Natural killer cell (primary cell): ENCODE data around the gene AJAP1. TPM values are rescaled to one million over a fixed set of nuclear protein-coding genes. Genes with fewer than 3 reads are reported as not detected.

Experiments used
- ATAC-seq, 3 donors: fragments of 150-1000 bp in 2 of 3; fragments of 200-7000 bp in 1 of 3; cut with Tn5 transposase; 1 replicate in 1 of 3; 2 replicates in 2 of 3; pipeline ENCODE4 v1.10.0; 2021; ENCODE audit warnings: mild to moderate bottlenecking in 2 of 3, moderate library complexity in 2 of 3
- DNase-seq, 2 donors: peaks; one replicate each; pipeline versions ENCODE4 v3.0.0 to v3.0.0-alpha.2; 2013 to 2021; ENCODE audit warnings: mixed read lengths in 1 of 2
- H3K27ac ChIP-seq: one replicate; pipeline ENCODE4 v1.5.1; 2013; ENCODE audit warnings: mild to moderate bottlenecking, low read length
- H3K27me3 ChIP-seq: one replicate; pipeline ENCODE4 v1.6.1; 2013; ENCODE audit warnings: low read length; ENCODE audit not compliant: control insufficient read depth, insufficient read depth
- H3K36me3 ChIP-seq: one replicate; pipeline ENCODE4 v1.6.1; 2013; ENCODE audit warnings: low read length; ENCODE audit not compliant: control insufficient read depth, insufficient read depth
- H3K4me1 ChIP-seq: one replicate; pipeline ENCODE4 v1.6.1; 2013; ENCODE audit warnings: low read length; ENCODE audit not compliant: control insufficient read depth, insufficient read depth
- H3K4me3 ChIP-seq: one replicate; pipeline ENCODE4 v1.5.1; 2013; ENCODE audit warnings: low read length
- H3K9me3 ChIP-seq: one replicate; pipeline ENCODE4 v1.6.1; 2013; ENCODE audit warnings: low read length; ENCODE audit not compliant: control insufficient read depth, insufficient read depth
- H3K27ac Mint-ChIP-seq, 2 donors: one replicate each; pipeline ENCODE4 v1.8.0; 2022; ENCODE audit warnings: mild to moderate bottlenecking in 2 of 2, mixed read lengths in 2 of 2, moderate library complexity in 1 of 2
- H3K27me3 Mint-ChIP-seq, 2 donors: one replicate each; pipeline ENCODE4 v1.8.0; 2022; ENCODE audit warnings: low read depth in 2 of 2, mixed read lengths in 2 of 2
- H3K36me3 Mint-ChIP-seq: one replicate; pipeline ENCODE4 v1.8.0; 2022; ENCODE audit warnings: mixed read lengths
- H3K4me1 Mint-ChIP-seq, 2 donors: one replicate each; pipeline ENCODE4 v1.8.0; 2022; ENCODE audit warnings: mixed read lengths in 2 of 2
- H3K4me3 Mint-ChIP-seq: one replicate; pipeline ENCODE4 v1.8.0; 2022; ENCODE audit warnings: mild to moderate bottlenecking, moderate library complexity, mixed read lengths
- H3K9me3 Mint-ChIP-seq, 2 donors: one replicate each; pipeline ENCODE4 v1.8.0; 2022; ENCODE audit warnings: mixed read lengths in 2 of 2
- WGBS: methylation state at CpG from one replicate; pipeline ENCODE4 v1.1.7; 2013; ENCODE audit warnings: missing lambda C conversion rate; ENCODE audit not compliant: insufficient coverage; 5-methylcytosine and 5-hydroxymethylcytosine counted together
- intact Hi-C: fragments of 100-400 bp; cut with micrococcal nuclease; formaldehyde crosslinking; loops from one replicate; pipeline ENCODE4 v1.14.2; 2022
- total RNA-seq, 4 donors: library from RNA; stranded (reverse); fragments of 120-200 nt in 1 of 4; gene quantifications; one replicate each; pipeline versions ENCODE4 v1.2.3 to v1.2.4, GENCODE V29; 2013 to 2022
- TF ChIP-seq, protein P1 (sequence below): fragments of 200-600 bp; IDR thresholded peaks from one replicate; pipeline ENCODE4 v1.8.0; 2022; ENCODE audit warnings: antibody characterized with exemption

The AJAP1 gene
- total RNA-seq, 3 donors from 2014 or later (not counting 1 experiment from before 2014, with no cell fraction given): not detected

DNA sequence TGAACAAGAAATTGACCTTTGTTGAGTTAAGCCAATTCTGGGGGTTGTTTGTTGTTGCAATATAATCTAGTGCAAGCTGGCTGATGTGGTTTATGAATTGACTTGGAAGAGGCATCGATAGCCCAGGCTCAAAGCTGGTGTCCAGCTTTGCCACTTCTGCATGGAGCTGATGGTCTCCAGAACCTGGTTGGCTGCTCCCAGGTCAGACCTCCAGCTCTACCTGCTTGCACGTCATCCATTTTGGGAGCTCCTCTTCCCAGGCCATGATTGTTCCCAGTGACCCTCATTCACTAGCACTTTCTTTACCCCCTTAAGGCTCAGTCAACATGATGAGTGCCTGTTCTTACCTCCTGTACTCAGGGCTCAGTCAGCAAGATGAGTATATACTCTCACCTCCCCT, 5.8 kb upstream of the AJAP1 start:
- 86% methylated on average over 2 of the region's 2 CpGs for WGBS

DNA sequence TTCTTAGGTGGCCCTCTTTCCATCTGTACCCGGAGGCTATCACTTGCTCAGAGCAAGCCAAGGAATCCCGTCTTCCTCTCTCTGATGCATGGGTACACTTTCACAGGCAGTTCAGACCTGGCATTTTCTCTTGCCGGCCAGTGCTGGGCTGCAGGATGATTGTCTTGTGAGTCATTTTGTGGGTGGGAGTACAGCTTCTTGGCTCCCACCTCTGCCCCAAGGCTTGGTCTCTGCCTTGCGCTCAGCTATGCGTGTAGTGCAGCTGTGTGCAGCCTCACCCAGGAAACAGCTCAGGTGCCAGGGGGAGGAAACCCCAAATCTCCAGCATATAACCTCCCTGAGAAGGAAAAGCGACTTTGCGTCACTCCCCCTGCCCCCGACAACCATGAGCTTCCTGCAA, 3.9 kb upstream of the AJAP1 start:
- H3K27ac ChIP-seq: no peak overlapping the region
- H3K4me1 ChIP-seq: peaks cover 5% of the 10 kb centered on the region
- intact Hi-C loops: loop anchor here (10.0 kb wide), 1 partner anchor 1324 kb away; no protein-coding TSS in a partner anchor
- H3K36me3 Mint-ChIP-seq: no peaks in the 10 kb centered on the region
- H3K9me3 Mint-ChIP-seq: no peaks in the 10 kb centered on the region
- TF ChIP-seq, protein P1, sequence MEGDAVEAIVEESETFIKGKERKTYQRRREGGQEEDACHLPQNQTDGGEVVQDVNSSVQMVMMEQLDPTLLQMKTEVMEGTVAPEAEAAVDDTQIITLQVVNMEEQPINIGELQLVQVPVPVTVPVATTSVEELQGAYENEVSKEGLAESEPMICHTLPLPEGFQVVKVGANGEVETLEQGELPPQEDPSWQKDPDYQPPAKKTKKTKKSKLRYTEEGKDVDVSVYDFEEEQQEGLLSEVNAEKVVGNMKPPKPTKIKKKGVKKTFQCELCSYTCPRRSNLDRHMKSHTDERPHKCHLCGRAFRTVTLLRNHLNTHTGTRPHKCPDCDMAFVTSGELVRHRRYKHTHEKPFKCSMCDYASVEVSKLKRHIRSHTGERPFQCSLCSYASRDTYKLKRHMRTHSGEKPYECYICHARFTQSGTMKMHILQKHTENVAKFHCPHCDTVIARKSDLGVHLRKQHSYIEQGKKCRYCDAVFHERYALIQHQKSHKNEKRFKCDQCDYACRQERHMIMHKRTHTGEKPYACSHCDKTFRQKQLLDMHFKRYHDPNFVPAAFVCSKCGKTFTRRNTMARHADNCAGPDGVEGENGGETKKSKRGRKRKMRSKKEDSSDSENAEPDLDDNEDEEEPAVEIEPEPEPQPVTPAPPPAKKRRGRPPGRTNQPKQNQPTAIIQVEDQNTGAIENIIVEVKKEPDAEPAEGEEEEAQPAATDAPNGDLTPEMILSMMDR: no peak
- peaks cover 7% of the 10 kb centered on the region for H3K27me3 ChIP-seq
- ATAC-seq (no peak), DNase-seq (no peak)
- H3K36me3 ChIP-seq: no peaks in the 10 kb centered on the region
- peaks cover 0 to 4% of the 10 kb centered on the region in 2 donors for H3K4me1 Mint-ChIP-seq
- H3K4me3 ChIP-seq: no peak overlapping the region
- H3K27me3 Mint-ChIP-seq: peaks cover 0 to 8% of the 10 kb centered on the region in 2 donors
- 53% methylated on average over 5 of the region's 8 CpGs for WGBS
- no peak overlapping the region for H3K4me3 Mint-ChIP-seq
- H3K27ac Mint-ChIP-seq: no peak overlapping the region
- no peaks in the 10 kb centered on the region for H3K9me3 ChIP-seq

More for the DNA sequence above, 5.8 kb upstream of the AJAP1 start:
- DNase-seq (no peak), ATAC-seq (no peak)
- Histone ChIP-seq H3K27me3 (peaks cover 7% of the 10 kb centered on the region), H3K36me3 (no peaks in the 10 kb centered on the region), H3K4me3 (no peak overlapping the region), H3K4me1 (peaks cover 5% of the 10 kb centered on the region), H3K9me3 (no peaks in the 10 kb centered on the region), H3K27ac (no peak overlapping the region)
- Mint-ChIP-seq H3K27ac (no peak overlapping the region), H3K27me3 (peaks cover 0 to 6% of the 10 kb centered on the region in 2 donors), H3K4me1 (peaks cover 0 to 4% of the 10 kb centered on the region in 2 donors), H3K36me3 (no peaks in the 10 kb centered on the region), H3K4me3 (no peak overlapping the region), H3K9me3 (no peaks in the 10 kb centered on the region)
- intact Hi-C loops: no loop called here
- TF ChIP-seq, protein P1: no peak

DNA sequence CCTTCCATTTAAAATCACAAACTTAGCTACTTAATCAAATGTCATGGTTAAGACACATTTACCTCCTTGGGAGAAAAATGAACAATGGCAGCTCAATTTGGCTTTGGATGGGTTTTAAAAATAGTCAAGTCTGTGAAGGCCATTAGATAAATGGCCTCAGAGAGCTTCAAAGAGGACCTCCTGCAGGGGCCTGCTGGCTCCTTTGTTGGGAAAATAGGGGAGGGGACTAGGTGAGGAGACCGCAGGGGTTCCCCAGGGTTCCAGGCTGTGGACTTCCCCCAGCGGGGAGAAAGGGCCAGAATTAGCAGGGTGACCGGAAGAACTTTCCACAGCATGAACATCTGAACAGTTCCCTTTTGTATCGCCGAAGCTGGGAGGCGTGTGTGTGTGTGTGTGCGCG, 3.4 kb upstream of the AJAP1 start:
- no peak for ATAC-seq

More for the DNA sequence above, 3.4 kb upstream of the AJAP1 start:
- Mint-ChIP-seq H3K9me3 (no peaks in the 10 kb centered on the region), H3K4me1 (peaks cover 0 to 4% of the 10 kb centered on the region in 2 donors), H3K36me3 (no peaks in the 10 kb centered on the region), H3K27me3 (peaks cover under 1 to 10% of the 10 kb centered on the region in 2 donors), H3K4me3 (no peak overlapping the region), H3K27ac (no peak overlapping the region)
- H3K4me3 ChIP-seq: no peak overlapping the region
- intact Hi-C loops: loop anchor here (10.0 kb wide), 1 partner anchor 1324 kb away; no protein-coding TSS in a partner anchor
- DNase-seq: no peak
- no peak overlapping the region for H3K27ac ChIP-seq
- peaks cover 7% of the 10 kb centered on the region for H3K27me3 ChIP-seq
- no peaks in the 10 kb centered on the region for H3K36me3 ChIP-seq
- 50% methylated on average over 6 of the region's 8 CpGs for WGBS
- no peaks in the 10 kb centered on the region for H3K9me3 ChIP-seq
- TF ChIP-seq, protein P1: no peak
- peaks cover 5% of the 10 kb centered on the region for H3K4me1 ChIP-seq
